GM23248 (cell line): ENCODE data around the gene MUC2. TPM values are rescaled to one million over a fixed set of nuclear protein-coding genes. Genes with fewer than 3 reads are reported as not detected.

Source experiments
- DNase-seq: peaks from one replicate; pipeline ENCODE4 v3.0.0-alpha.2; 2015
- H2AFZ ChIP-seq: fragments of 200-600 bp; sonication (generic); 2 replicates; pipeline ENCODE4 v1.6.1; 2016; ENCODE audit warnings: antibody characterized with exemption
- H3F3A ChIP-seq: fragments of 200-600 bp; sonication (generic); 2 replicates; pipeline ENCODE4 v1.6.1; 2016; ENCODE audit warnings: mild to moderate bottlenecking, antibody characterized with exemption, mixed run types; ENCODE audit not compliant: insufficient read depth
- H3K27ac ChIP-seq: fragments of 200-600 bp; sonication (generic); 2 replicates; pipeline ENCODE4 v1.5.1; 2016; ENCODE audit warnings: mild to moderate bottlenecking
- H3K27me3 ChIP-seq: fragments of 200-600 bp; sonication (generic); replicated peaks from 2 replicates; pipeline ENCODE4 v1.6.1; 2016; ENCODE audit warnings: mild to moderate bottlenecking; ENCODE audit not compliant: insufficient read depth
- H3K36me3 ChIP-seq: fragments of 200-600 bp; sonication (generic); 2 replicates; pipeline ENCODE4 v1.6.1; 2016; ENCODE audit warnings: low read depth, mild to moderate bottlenecking
- H3K4me1 ChIP-seq: fragments of 200-600 bp; sonication (generic); 2 replicates; pipeline ENCODE4 v1.6.1; 2016; ENCODE audit warnings: mild to moderate bottlenecking; ENCODE audit not compliant: insufficient read depth
- H3K4me2 ChIP-seq: fragments of 200-600 bp; sonication (generic); one replicate; pipeline ENCODE4 v1.6.1; 2016; ENCODE audit warnings: mild to moderate bottlenecking; ENCODE audit not compliant: unreplicated experiment
- H3K4me3 ChIP-seq: fragments of 200-600 bp; sonication (generic); 2 replicates; pipeline ENCODE4 v1.5.1; 2016; ENCODE audit warnings: mild to moderate bottlenecking
- H3K79me2 ChIP-seq: fragments of 200-600 bp; sonication (generic); 2 replicates; pipeline ENCODE4 v1.6.1; 2016; ENCODE audit warnings: mild to moderate bottlenecking; ENCODE audit not compliant: insufficient read depth
- H3K9ac ChIP-seq: fragments of 200-600 bp; sonication (generic); 2 replicates; pipeline ENCODE4 v1.6.1; 2016; ENCODE audit warnings: mild to moderate bottlenecking
- H3K9me2 ChIP-seq: fragments of 200-600 bp; sonication (generic); 2 replicates; pipeline ENCODE4 v1.6.1; 2016; ENCODE audit warnings: mixed run types, mild to moderate bottlenecking, moderate library complexity; ENCODE audit not compliant: insufficient read depth
- H3K9me3 ChIP-seq: fragments of 200-600 bp; sonication (generic); one replicate; pipeline ENCODE4 v1.6.1; 2017; ENCODE audit warnings: low read depth
- H4K20me1 ChIP-seq: fragments of 200-600 bp; sonication (generic); 2 replicates; pipeline ENCODE4 v1.6.0; 2016; ENCODE audit not compliant: insufficient read depth
- EZH2 ChIP-seq: fragments of 200-600 bp; sonication (generic); IDR thresholded peaks from 2 replicates; pipeline ENCODE4 v1.6.1; 2018; ENCODE audit warnings: antibody characterized with exemption, mild to moderate bottlenecking; ENCODE audit not compliant: insufficient read depth, poor library complexity, severe bottlenecking
- EZH2phosphoT487 ChIP-seq: fragments of 200-600 bp; sonication (generic); IDR thresholded peaks from 2 replicates; pipeline ENCODE4 v1.6.1; 2018; ENCODE audit warnings: antibody characterized with exemption, moderate library complexity, mild to moderate bottlenecking, low read depth; ENCODE audit not compliant: insufficient read depth
- WGBS, 2 experiments: methylation state at CpG; one replicate each; pipeline ENCODE4 v1.1.6; 2015 to 2017; ENCODE audit warnings: low lambda C conversion rate in 2 of 2, low coverage in 1 of 2; ENCODE audit errors: missing lambda C conversion rate in 2 of 2; 5-methylcytosine and 5-hydroxymethylcytosine counted together
- in situ Hi-C: fragments of 300-500 bp; cut with MboI; formaldehyde crosslinking; loops from 2 replicates; pipeline ENCODE4 v1.15.0; 2020
- polyA plus RNA-seq: library from polyadenylated mRNA; unstranded; fragments of >200 nt; fragmentation: Nextera tagmentation; extraction: Ambion mirVana; gene quantifications from 2 replicates; pipeline ENCODE4 v1.2.1, GENCODE V29; 2016
- total RNA-seq: library from RNA; depleted of rRNA; stranded (reverse); fragments of >200 nt; shearing (Covaris generic); gene quantifications from 2 replicates; pipeline ENCODE4 v1.2.3, GENCODE V29; 2014

The MUC2 gene
- total and polyA plus RNA-seq, 2 experiments from 2014 or later: not detected

DNA sequence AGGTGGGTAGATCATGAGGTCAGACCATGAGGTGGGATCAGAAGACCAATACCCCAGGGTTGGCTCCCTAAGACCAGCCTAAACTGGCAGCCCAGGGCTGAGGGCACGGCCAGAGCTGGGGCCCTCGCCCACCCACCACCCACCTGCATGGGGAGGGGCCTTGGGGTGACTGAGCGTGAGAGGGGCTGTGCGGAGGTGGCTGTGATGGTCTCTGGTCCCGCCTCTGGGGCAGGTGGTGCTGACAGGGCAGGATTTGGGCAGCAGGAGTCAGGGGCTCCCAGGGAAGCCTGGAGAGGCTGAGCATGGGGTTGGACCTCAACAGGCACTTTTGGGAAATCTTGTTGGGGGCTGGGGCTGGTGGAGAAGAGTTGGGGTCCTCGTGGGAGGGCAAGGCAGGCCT is 43.3 kb downstream of the MUC2 start:
- H4K20me1 ChIP-seq: no peaks in the 10 kb centered on the region
- H3K79me2 ChIP-seq: no peaks in the 10 kb centered on the region
- H3K9me3 ChIP-seq: no peaks in the 10 kb centered on the region
- no peak overlapping the region for H3K27ac ChIP-seq
- no peak overlapping the region for H3K9ac ChIP-seq
- no peak for DNase-seq
- H3K27me3 ChIP-seq: no peaks in the 10 kb centered on the region; the same call in none of the 2 replicates
- no peak overlapping the region for H3K4me3 ChIP-seq
- TF ChIP-seq EZH2: no peak
- no peak for TF ChIP-seq EZH2phosphoT487
- in situ Hi-C loops: no loop called here
- no peak overlapping the region for H2AFZ ChIP-seq
- no peaks in the 10 kb centered on the region for H3F3A ChIP-seq
- H3K9me2 ChIP-seq: no peaks in the 10 kb centered on the region
- H3K4me1 ChIP-seq: no peaks in the 10 kb centered on the region
- H3K36me3 ChIP-seq: no peaks in the 10 kb centered on the region
- H3K4me2 ChIP-seq: no peak overlapping the region
- WGBS, 2 experiments: 31 to 38% methylated on average over 6 of the region's 6 CpGs

DNA sequence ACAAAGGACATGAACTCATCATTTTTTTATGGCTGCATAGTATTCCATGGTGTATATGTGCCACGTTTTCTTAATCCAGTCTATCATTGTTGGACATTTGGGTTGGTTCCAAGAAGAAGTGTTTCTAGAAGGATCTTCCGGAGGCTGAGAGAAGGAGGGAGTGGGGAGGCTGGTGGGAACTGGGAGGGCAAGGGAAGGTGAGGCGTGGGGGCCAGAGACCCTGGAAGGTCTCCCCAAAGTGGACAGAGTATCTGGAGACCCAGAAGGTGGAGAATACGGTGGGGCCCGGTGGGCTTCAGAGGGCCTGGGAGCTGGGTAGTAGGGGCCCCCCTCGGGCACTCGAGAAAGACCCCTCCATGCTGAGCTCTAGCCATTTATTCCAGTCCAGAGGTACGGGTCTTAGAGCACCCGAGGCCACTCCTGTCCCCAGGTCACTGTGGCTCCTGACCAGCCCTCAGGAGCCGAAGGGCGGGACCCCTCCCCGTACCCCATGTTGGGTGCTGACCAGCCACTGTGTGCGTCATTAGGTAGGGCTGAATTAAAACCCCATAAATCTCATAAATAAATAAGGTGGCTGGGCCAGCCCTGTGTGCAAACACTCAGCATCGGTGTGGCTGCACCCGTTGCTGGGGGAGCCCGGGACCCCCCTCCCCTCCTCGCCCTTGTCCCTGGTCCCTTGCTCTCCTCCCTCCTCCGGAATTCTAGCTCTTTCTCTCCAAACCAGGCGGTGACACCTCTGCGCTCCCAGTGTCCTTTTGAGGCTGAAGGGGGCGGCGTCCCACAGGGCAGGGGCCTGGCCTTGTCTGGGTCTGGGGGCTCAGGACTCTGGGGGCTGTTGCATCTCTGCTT is 44.3 kb downstream of the MUC2 start:
- H3K9ac ChIP-seq: no peak overlapping the region
- H3K9me2 ChIP-seq: no peaks in the 10 kb centered on the region
- no peaks in the 10 kb centered on the region for H3K4me1 ChIP-seq
- H3K9me3 ChIP-seq: no peaks in the 10 kb centered on the region
- no peaks in the 10 kb centered on the region for H3K79me2 ChIP-seq
- no peak overlapping the region for H3K4me3 ChIP-seq
- no peaks in the 10 kb centered on the region for H3K36me3 ChIP-seq
- H4K20me1 ChIP-seq: no peaks in the 10 kb centered on the region
- in situ Hi-C loops: no loop called here
- DNase-seq: no peak
- TF ChIP-seq EZH2phosphoT487 (no peak), EZH2 (no peak)
- 53 to 55% methylated on average over 22 of the region's 22 CpGs for WGBS, 2 experiments
- no peak overlapping the region for H3K4me2 ChIP-seq
- H3K27me3 ChIP-seq: no peaks in the 10 kb centered on the region; the same call in none of the 2 replicates
- no peak overlapping the region for H3K27ac ChIP-seq
- H2AFZ ChIP-seq: no peak overlapping the region
- H3F3A ChIP-seq: no peaks in the 10 kb centered on the region

- Histone ChIP-seq H3K4me3 (no peak overlapping the region), H4K20me1 (no peaks in the 10 kb centered on the region), H3K4me2 (no peak overlapping the region), H3K79me2 (no peaks in the 10 kb centered on the region), H2AFZ (no peak overlapping the region), H3K27ac (no peak overlapping the region), H3F3A (no peaks in the 10 kb centered on the region), H3K4me1 (no peaks in the 10 kb centered on the region), H3K9me2 (no peaks in the 10 kb centered on the region), H3K36me3 (no peaks in the 10 kb centered on the region), H3K9me3 (no peaks in the 10 kb centered on the region), H3K27me3 (no peaks in the 10 kb centered on the region; the same call in none of the 2 replicates), H3K9ac (no peak overlapping the region)
- WGBS, 2 experiments: 24 to 41% methylated on average over 10 to 17 of the region's 17 CpGs
- TF ChIP-seq EZH2: no peak
- no peak for TF ChIP-seq EZH2phosphoT487
- DNase-seq: no peak
- in situ Hi-C loops: no loop called here
These were observed 45.0 kb downstream of the MUC2 start for GRCh38 chr11:1119604-1120146.

DNA sequence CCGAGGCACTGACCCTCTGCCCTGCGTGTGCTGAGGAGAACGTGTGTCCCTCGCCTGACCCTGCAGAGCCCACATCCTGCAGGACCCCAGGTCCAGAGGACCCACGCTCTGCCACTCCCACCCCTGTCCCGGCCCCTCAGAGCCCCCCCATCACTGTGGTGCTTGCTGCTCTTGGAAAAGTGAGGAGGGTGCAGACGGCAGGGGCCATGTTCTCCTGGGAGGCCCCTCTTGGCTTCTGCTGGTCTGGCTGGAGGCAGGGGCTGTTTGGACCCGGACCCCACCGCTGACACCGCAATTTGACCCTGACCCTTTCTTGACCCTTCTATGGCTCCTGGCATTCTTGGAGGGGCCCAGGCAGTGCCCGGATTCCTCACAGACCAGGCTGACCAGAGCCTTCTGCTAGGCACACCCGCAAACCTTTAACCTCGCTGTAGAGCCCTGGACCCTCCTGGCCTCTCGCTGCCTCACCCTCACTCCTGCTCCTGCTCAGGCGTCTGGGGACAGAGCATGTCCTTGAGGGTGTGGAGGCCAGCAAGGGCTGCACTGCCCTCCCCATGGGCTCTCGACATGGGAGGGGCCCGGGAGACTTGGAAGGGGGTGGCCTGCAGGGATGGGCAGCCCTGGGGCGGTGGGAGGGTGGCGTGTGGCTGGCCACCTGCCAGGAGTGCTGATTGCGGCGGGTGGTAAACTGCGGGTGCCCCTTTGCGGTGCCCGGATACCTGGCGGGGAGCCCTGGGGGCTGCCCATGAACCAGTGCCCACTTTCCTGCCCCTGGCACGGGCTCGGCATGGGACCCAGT is 46.1 kb downstream of the MUC2 start:
- Histone ChIP-seq H3K79me2 (no peaks in the 10 kb centered on the region), H3K9me2 (no peaks in the 10 kb centered on the region), H3K9ac (no peak overlapping the region), H3K4me3 (no peak overlapping the region), H3K9me3 (no peaks in the 10 kb centered on the region), H3K27ac (no peak overlapping the region), H2AFZ (no peak overlapping the region), H3K4me1 (no peaks in the 10 kb centered on the region), H3K36me3 (no peaks in the 10 kb centered on the region), H3F3A (no peaks in the 10 kb centered on the region), H4K20me1 (no peaks in the 10 kb centered on the region), H3K27me3 (no peaks in the 10 kb centered on the region; the same call in none of the 2 replicates), H3K4me2 (no peak overlapping the region)
- DNase-seq: no peak
- no peak for TF ChIP-seq EZH2
- no peak for TF ChIP-seq EZH2phosphoT487
- 39 to 48% methylated on average over 18 to 25 of the region's 27 CpGs for WGBS, 2 experiments
- in situ Hi-C loops: no loop called here
